Calu3 (cell line): Measurements from ENCODE around the gene TNFAIP3. TPM values are rescaled to one million over a fixed set of nuclear protein-coding genes. Genes with fewer than 3 reads are reported as not detected.

ENCODE experiments used
- BruUV-seq: library from RNA; stranded (reverse); fragments of 400-500 nt; replicated peaks from 2 replicates; lab custom pipeline; 2021; lab: Mats Ljungman, UMichigan
- CTCF ChIA-PET: fragments of 300-600 bp; sonication (Branson Sonifier 250); formaldehyde crosslinking; loops from one replicate; lab custom pipeline; 2022; ENCODE audit warnings: antibody characterized with exemption; lab: Charles Lee
- DNase-seq: peaks from one replicate; pipeline ENCODE4 v3.0.0; 2022
- H3K27ac Mint-ChIP-seq: one replicate; pipeline ENCODE4 v1.8.0; 2022; ENCODE audit warnings: mixed read lengths; ENCODE audit not compliant: unreplicated experiment
- H3K27me3 Mint-ChIP-seq: one replicate; pipeline ENCODE4 v1.8.0; 2022; ENCODE audit warnings: mixed read lengths; ENCODE audit not compliant: unreplicated experiment
- H3K36me3 Mint-ChIP-seq: one replicate; pipeline ENCODE4 v1.8.0; 2022; ENCODE audit warnings: mild to moderate bottlenecking, moderate library complexity, mixed read lengths; ENCODE audit not compliant: insufficient read depth, unreplicated experiment
- H3K4me1 Mint-ChIP-seq: one replicate; pipeline ENCODE4 v1.8.0; 2022; ENCODE audit warnings: mild to moderate bottlenecking, low read depth, mixed read lengths; ENCODE audit not compliant: unreplicated experiment
- H3K4me3 Mint-ChIP-seq: one replicate; pipeline ENCODE4 v1.8.0; 2022; ENCODE audit warnings: mild to moderate bottlenecking, low read depth, moderate library complexity, mixed read lengths; ENCODE audit not compliant: unreplicated experiment
- H3K9me3 Mint-ChIP-seq: one replicate; pipeline ENCODE4 v1.8.0; 2022; ENCODE audit warnings: low read depth, mixed read lengths; ENCODE audit not compliant: unreplicated experiment
- CTCF ChIP-seq: fragments of 200-600 bp; IDR thresholded peaks from one replicate; pipeline ENCODE4 v1.8.0; 2022; ENCODE audit warnings: antibody characterized with exemption; ENCODE audit not compliant: unreplicated experiment
- intact Hi-C: fragments of 100-400 bp; cut with micrococcal nuclease; formaldehyde crosslinking; loops from one replicate; pipeline ENCODE4 v1.10.0; 2022; ENCODE audit not compliant: unreplicated experiment
- total RNA-seq: library from RNA; stranded (reverse); gene quantifications from 2 replicates; pipeline ENCODE4 v1.2.3, GENCODE V29; 2022

The TNFAIP3 gene
- total RNA-seq, 1 experiment from 2014 or later: 22.6 TPM

- no peak for DNase-seq
- intact Hi-C loops: no loop called here
- Mint-ChIP-seq H3K27ac (no peak overlapping the region), H3K4me3 (no peak overlapping the region), H3K9me3 (peaks cover 2% of the 10 kb centered on the region), H3K27me3 (no peaks in the 10 kb centered on the region), H3K36me3 (no peaks in the 10 kb centered on the region), H3K4me1 (peaks cover 25% of the 10 kb centered on the region)
- no peak for TF ChIP-seq CTCF
- CTCF ChIA-PET: no interaction called here
- no TSS peak for BruUV-seq
These were observed 33.8 kb downstream of the TNFAIP3 start for GRCh38 chr6:137900815-137901214.

GRCh38 chr6:137901454-137901853 lies 34.4 kb downstream of the TNFAIP3 start:
- Mint-ChIP-seq H3K27me3 (no peaks in the 10 kb centered on the region), H3K4me3 (no peak overlapping the region), H3K4me1 (peaks cover 24% of the 10 kb centered on the region), H3K9me3 (no peaks in the 10 kb centered on the region), H3K36me3 (no peaks in the 10 kb centered on the region), H3K27ac (peak overlapping the region; percentile 46)
- CTCF ChIA-PET: no interaction called here
- no peak for DNase-seq
- intact Hi-C loops: no loop called here
- TF ChIP-seq CTCF: no peak
- BruUV-seq: no TSS peak

- H3K27me3 Mint-ChIP-seq: no peaks in the 10 kb centered on the region
- intact Hi-C loops: no loop called here
- no peak for DNase-seq
- no peaks in the 10 kb centered on the region for H3K36me3 Mint-ChIP-seq
- BruUV-seq: no TSS peak
- no peaks in the 10 kb centered on the region for H3K9me3 Mint-ChIP-seq
- CTCF ChIA-PET: no interaction called here
- no peak overlapping the region for H3K27ac Mint-ChIP-seq
- TF ChIP-seq CTCF: no peak
- H3K4me3 Mint-ChIP-seq: no peak overlapping the region
- peaks cover 17% of the 10 kb centered on the region for H3K4me1 Mint-ChIP-seq
These were observed 35.6 kb downstream of the TNFAIP3 start for GRCh38 chr6:137902699-137903098.

- Mint-ChIP-seq H3K27ac (peak overlapping the region; percentile 94), H3K27me3 (no peaks in the 10 kb centered on the region), H3K4me1 (peaks cover 17% of the 10 kb centered on the region), H3K36me3 (no peaks in the 10 kb centered on the region), H3K4me3 (no peak overlapping the region), H3K9me3 (no peaks in the 10 kb centered on the region)
- intact Hi-C loops: no loop called here
- no TSS peak for BruUV-seq
- no peak for TF ChIP-seq CTCF
- CTCF ChIA-PET: no interaction called here
- DNase-seq: no peak
These were observed 36.3 kb downstream of the TNFAIP3 start for GRCh38 chr6:137903274-137903932.
